Measurements from ENCODE around the gene SSNA1. TPM values are rescaled to one million over a fixed set of nuclear protein-coding genes. Genes with fewer than 3 reads are reported as not detected.

SSNA1 gene, protein sequence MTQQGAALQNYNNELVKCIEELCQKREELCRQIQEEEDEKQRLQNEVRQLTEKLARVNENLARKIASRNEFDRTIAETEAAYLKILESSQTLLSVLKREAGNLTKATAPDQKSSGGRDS
- total RNA-seq: 10 to 100 TPM; 40.4 to 44.6 TPM
- long read RNA-seq, donor 1, transcript SSNA1-202 (2 exons, 1,170 nt): minor isoform, 7 of 19 reads
- long read RNA-seq, donor 1, transcript SSNA1-201 (3 exons, 896 nt): major isoform, 9 of 19 reads
- long read RNA-seq, donor 1, partial matches to known transcripts: 0 of 19 reads
- long read RNA-seq, donor 1, other reads (novel, unspliced or antisense): 3 of 19 reads
- long read RNA-seq, donor 2, transcript SSNA1-202 (2 exons, 1,170 nt): minor isoform, 6 of 42 reads
- long read RNA-seq, donor 2, transcript SSNA1-201 (3 exons, 896 nt): major isoform, 33 of 42 reads
- long read RNA-seq, donor 2, partial matches to known transcripts: 3 of 42 reads
- long read RNA-seq, donor 2, other reads (novel, unspliced or antisense): 0 of 42 reads

DNA sequence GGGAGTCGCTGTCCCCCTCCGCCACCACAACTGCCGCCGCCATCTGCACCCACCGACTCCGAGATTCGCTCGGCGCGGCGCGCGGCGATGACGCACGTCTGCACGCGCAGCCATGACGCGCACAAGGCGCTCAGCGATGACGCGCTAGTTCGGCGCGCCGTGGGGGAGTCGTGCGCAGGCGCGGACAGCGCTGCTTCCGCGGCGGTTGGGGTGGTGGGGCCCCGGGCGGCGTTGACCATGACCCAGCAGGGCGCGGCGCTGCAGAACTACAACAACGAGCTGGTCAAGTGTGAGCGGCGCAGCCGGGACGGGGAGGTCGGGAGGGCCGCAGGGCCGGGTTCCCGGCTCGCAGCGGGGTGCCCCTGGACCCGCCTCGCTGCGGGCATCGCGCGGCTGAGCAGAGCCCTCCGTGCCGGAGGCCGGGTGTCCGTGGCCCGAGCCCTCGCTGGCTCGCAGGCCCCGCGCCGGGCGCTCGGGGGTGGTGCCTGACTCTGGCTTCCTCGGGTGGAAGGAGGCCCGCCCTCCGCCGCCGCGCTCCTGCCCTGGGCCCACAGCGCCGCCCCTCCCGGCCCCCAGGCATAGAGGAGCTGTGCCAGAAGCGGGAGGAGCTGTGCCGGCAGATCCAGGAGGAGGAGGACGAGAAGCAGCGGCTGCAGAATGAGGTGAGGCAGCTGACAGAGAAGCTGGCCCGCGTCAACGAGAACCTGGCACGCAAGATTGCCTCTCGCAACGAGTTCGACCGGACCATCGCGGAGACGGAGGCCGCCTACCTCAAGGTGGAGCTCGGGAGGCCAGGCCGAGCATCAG lies at the start of gene SSNA1, which contains the start of gene ANAPC2:
Gene SSNA1, plus strand, starts transcription at position 187 of the 807 bp plus-strand sequence. Its CDS starts 51 bp downstream, at position 238.
Gene ANAPC2, minus strand, starts transcription at position 71 of the 807 bp plus-strand sequence. Its CDS starts 28 bp downstream, at position 43.
- peak; percentile 98 for DNase-seq (ENCODE audit: low spot score)
- intact Hi-C loops (cut with DNase I): no loop called here

DNA sequence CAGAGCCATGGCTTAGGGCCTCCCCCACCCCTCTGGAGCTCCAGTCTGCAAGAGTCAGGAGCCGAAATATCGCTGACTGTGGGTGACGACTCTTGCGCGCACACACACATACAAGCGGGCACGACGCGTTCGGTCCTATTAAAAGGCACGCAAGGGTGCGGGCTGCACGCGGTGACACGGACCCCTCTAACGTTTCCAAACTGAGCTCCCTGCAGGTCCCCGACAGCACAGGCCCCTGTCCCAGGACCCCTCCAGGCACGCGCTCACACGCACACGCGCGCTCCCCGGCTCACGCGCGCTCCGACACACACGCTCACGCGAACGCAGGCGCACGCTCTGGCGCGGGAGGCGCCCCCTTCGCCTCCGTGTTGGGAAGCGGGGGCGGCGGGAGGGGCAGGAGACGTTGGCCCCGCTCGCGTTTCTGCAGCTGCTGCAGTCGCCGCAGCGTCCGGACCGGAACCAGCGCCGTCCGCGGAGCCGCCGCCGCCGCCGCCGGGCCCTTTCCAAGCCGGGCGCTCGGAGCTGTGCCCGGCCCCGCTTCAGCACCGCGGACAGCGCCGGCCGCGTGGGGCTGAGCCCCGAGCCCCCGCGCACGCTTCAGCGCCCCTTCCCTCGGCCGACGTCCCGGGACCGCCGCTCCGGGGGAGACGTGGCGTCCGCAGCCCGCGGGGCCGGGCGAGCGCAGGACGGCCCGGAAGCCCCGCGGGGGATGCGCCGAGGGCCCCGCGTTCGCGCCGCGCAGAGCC lies 49.6 kb upstream of the SSNA1 start, which contains the start of gene GRIN1:
Gene GRIN1, plus strand, starts transcription at position 433 of the 746 bp plus-strand sequence. CDS start 333 bp downstream, outside the sequence.
- intact Hi-C loops (cut with DNase I): no loop called here
- no peak for DNase-seq (ENCODE audit: low spot score)

DNA sequence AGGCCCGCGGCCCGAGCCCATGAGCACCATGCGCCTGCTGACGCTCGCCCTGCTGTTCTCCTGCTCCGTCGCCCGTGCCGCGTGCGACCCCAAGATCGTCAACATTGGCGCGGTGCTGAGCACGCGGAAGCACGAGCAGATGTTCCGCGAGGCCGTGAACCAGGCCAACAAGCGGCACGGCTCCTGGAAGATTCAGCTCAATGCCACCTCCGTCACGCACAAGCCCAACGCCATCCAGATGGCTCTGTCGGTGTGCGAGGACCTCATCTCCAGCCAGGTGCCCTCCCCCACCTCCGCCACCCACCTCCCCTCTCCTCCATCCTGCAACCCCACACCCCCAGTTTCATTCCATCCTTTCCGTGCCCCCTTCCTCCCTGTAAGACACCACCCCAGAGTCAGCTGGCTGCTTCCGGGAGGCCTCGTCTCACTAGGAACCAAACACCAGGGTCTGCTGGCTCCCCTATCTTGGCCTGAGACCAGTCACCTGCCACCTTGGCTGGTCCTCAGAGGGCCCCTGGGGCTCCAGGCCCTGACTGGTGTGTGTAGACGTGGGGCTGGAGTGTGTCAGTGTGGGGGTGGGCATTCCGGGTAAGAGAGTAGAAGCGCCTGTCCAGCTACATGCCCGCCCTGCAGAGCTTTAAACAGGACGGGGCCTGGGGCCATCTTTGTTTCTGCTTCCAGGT lies 48.9 kb upstream of the SSNA1 start:
- intact Hi-C loops (cut with DNase I): no loop called here
- no peak for DNase-seq (ENCODE audit: low spot score)

DNA sequence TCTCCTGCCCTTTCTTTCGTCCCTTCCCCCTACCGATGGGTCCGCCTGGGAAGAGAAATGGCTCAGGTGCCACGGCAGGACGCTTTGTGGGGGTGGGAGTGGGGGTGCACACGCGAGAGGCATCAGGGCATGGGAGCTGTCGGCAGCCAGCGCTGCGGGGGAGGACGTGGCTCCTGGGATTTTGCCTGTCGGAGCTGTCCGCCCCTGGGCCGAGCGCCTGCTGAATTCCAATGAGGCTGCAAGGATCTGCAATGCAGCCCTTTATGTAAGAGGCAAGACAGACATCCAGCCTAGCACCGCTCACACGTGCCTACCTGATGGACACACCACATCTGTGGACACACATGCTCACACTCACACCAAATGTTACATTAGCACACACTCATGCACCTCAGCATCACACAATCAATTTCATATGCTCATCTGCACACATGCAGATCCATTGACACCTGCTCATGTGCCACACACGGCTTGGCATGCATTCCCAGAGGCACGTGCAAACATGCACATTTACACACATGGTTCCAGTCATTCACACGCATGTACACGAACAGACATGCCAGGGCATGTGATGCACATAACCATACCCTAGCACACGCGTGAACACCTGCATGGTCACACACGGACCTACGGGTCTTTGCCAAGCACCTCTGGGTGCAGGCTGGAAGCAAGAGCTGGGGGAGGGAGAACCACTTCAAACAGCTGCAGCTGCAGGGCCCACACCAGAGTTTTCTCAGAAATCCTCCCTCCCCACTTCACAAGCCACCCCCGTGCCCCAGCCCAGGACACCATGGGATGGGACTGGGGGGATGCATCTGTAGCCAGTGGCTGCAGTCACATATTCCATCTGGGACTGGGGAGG lies 48.1 kb upstream of the SSNA1 start:
- DNase-seq (ENCODE audit: low spot score): no peak
- intact Hi-C loops (cut with DNase I): no loop called here

DNA sequence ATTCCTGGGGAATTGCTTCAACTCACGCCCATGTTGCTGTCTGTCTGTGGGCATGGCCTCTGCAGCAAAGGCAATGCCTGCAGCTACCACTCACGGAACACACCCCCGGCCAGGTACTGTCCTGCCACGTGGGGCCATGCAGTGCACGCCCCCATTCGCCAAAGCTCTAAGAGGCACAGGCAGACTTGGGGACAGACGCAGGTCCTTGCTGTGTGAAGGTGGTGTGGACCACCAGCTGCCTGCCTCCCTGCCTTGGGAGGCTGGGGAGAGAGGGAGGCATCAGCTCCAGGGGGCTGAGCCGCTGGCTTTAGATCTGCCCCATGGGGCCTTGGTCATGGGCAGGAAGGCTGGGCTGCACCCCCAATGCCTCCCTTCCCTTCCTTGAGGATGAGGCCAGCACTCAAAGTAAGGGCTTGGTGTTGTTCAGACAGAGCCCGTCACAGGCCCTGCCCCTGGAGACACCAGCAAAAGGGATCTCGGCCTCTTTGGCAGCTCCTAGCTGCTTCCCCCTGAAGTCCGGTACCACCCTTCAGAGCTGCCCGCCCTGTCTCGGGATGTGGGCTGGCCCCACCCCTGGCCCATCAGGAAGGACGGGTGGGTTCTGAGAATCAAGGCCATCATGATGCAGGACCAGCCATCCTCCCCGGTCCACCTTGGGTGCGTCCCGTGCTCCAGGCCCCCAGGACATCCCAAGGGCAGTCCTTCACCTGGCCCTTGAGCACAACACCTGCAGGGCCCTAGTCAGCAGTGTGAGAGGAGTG lies 47.2 kb upstream of the SSNA1 start:
- no peak for DNase-seq (ENCODE audit: low spot score)
- intact Hi-C loops (cut with DNase I): no loop called here

DNA sequence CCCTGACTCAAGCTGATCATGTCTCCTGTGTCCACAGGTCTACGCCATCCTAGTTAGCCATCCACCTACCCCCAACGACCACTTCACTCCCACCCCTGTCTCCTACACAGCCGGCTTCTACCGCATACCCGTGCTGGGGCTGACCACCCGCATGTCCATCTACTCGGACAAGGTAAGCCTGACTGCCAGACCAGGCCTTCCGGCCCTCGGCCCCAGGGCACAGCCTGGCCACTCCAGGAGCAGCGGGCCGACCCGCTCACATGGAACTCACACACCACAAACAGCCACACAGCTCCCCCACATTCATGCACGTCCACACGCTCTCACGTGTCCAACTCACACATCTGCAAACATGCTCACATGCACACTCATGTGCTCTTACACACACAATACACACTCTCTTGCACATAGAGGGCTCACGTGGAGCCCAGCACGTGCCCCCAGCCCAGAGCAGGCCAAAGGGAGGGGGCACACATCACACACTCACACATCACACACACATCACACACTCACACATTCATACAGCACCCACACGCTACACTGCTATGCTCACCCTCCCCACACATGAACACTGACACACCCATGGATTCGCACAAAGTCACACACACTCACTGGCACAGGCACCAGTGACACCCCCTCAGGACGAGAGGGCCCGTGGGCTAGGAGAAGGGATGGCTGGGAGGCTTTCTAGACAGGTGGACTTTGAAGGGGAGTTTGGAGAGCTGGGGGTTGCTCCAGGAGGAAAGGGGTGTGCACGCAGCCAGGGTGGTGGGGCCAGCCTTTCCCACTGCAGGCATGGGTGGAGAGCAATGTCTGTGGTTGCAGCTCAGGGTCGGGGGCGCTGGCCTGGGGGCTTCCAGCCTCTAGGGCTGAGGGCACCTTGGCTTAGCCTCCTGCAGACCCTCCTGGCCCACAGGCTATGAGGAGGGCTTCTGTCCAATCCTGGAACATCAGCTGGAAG lies 46.2 kb upstream of the SSNA1 start:
- intact Hi-C loops (cut with DNase I): no loop called here
- DNase-seq (ENCODE audit: low spot score): no peak

DNA sequence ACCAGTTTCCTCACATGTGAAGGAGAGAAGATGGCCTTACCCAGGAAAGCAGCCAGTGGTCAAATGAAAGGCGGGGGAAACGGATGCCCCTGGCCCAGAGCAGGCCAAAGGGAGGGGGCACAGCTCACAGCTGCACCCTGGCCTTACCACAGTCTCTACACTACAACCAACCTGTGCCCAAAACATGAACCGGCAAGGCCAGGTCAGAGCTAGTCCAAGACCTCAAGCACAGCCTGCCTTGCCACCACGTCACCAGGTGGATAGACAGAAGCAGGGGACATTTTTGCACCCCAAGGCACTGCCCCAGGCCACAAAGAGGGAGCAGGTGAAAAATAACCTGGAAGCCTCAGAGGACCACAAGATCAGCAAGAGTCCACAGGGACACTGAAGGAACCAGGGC lies 45.0 kb upstream of the SSNA1 start:
- intact Hi-C loops (cut with DNase I): no loop called here
- no peak for DNase-seq (ENCODE audit: low spot score)

DNA sequence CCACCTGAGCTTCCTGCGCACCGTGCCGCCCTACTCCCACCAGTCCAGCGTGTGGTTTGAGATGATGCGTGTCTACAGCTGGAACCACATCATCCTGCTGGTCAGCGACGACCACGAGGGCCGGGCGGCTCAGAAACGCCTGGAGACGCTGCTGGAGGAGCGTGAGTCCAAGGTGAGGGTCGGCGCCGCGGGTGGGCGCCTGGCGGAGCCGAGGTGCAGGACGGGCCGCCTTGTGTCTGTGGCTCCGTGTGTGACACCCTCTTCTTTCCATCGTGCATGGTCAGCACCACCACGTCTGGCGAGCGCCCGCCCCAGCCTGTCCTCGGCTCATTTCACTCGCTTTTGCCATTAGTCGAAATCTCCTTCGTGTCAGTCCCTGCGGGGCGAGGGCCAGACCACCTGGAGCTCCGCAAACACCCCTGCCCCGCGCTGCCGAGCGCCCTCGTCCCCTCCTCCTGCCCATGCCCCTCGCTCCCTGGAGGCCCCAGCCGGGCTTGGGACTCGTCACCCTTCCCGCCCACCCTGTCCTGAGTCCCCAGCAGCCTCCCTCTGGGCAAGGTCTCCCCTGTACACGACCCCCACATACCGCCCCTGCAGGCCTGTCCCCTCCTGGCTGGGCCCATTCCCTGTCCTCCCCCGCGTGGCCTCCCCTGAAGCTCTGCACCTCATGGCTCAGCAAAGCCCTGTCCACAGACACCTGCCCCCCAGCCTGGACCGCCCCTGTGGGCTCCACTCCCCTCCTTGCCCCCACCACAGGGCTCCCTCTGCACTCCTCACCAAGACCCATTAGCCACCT lies 42.5 kb upstream of the SSNA1 start:
- no peak for DNase-seq (ENCODE audit: low spot score)
- intact Hi-C loops (cut with DNase I): no loop called here

DNA sequence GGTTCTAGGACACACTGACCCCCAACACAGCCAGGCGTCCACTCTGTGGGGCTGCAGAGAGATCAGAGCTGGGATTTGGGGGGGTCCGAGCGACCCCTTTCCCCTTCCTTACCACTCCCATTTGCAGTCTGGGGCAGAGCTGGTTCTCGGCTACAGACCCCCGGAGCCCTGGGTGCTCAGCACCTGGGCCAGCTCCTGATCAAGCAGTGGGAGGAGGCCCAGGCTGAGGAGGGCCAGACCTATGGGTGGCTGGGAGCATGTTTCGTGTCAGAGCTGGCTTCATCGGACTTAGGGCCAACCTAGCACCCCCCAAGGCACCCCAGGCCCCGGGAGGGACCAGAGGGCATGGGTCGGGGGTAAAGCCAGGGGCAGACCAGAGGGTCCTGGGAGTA lies 42.0 kb upstream of the SSNA1 start:
- intact Hi-C loops (cut with DNase I): no loop called here
- no peak for DNase-seq (ENCODE audit: low spot score)

DNA sequence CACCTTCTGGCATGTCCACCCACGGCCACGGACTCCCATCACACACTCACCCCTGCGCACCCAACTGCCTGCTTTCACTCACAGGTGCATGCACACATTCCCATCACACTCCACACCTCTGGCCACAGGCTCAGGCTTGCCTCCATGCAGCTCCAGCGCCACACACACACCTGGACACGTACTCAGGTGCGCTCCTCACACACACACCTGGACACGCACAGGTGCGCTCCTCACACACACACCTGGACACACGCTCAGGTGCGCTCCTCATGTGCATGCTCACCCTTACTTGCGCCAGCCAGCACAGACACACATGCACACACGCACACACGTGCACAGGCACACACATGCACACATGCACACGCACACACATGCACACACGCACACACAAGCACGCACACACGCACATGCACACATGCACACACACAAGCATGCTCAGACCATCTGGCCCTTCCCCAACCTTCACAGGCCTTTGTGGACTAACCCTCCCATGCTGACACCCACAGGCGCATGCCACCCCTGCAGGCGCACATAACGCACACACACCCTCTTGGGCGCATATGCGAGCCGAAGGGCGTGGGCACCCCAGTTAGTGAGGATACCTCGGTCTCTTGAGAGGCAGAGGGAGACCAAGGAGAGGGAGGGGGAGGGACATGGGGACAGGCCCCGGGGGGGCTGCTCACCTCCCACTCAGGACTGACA lies 41.2 kb upstream of the SSNA1 start:
- DNase-seq (ENCODE audit: low spot score): no peak
- intact Hi-C loops (cut with DNase I): no loop called here

DNA sequence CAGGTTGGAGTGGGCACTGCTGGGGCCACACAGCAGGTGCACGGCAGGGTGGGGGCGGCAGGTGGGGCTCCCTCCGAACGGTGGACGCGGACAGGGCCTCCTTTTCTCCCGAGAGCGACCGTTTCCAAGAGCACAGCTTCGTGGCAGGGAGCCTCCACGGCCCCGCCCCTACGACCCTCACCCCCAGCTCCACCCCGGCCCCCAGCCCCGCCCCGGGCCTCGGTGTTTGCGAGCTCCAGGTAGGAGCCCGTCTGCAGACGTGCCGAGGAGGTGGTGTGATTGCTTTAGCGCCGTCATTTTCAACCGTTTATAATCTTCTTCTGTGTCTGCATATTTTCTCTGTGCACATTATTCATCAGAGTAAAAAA lies 40.7 kb upstream of the SSNA1 start:
- DNase-seq (ENCODE audit: low spot score): no peak
- intact Hi-C loops (cut with DNase I): no loop called here

DNA sequence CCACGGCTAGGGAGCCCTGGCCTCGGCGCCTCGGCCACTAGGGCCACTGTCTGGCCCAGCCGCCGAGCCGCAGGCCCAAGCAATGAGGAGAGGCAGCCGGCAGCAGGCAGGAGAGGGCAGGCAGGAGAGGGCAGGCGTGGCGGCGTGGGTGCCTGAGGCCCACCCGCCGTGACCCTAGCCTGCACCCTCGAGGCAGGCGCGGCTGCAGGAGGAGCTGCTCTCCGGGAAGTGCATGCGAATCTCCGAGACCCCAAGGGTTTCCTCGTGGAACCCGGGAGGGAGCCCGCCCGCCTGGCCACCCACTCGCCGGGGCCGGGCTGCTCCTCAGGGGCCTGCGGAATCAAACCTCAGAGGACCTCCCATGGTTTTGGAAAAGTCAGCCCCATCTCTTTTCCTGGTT lies 40.2 kb upstream of the SSNA1 start:
- DNase-seq (ENCODE audit: low spot score): no peak
- intact Hi-C loops (cut with DNase I): no loop called here

DNA sequence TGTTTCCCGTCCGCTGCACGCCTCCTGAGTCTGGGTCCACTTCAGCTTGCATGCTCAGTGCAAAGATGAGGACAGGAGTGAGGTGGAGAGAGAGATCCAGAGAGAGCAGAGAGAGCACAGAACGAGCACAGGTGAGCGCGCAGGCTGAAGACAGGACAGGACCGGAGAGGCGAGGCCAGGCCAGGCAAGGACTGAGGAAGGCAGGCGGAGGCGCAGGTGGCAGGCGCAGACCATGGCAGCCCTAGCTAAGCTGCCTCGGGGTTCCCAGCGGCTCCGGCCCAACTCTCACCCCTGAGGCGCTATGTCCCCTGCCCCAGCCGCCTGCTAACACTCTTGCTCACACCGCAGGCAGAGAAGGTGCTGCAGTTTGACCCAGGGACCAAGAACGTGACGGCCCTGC lies 39.8 kb upstream of the SSNA1 start:
- no peak for DNase-seq (ENCODE audit: low spot score)

DNA sequence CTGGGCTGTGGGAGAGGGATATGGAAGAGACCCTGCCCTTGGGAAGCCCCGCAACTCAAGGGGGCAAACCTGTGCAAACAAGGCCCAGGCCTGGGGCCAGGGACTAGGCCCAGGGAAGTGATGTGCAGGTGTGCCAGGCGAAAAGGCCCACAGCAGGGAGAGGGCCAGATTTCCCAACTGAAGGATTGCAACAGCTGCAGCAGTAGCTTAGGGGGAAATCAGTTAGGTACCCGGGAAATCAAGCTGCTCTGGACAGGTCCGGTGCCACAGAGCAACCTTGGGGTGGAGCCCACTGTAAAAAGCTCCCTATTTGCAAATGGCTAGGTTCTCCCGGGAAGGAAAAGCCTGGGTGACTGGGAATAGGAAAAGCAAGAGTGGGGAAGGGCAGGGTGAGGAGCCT lies 39.1 kb upstream of the SSNA1 start:
- DNase-seq (ENCODE audit: low spot score): no peak
- intact Hi-C loops (cut with DNase I): no loop called here

More for the DNA sequence above, 39.8 kb upstream of the SSNA1 start:
- intact Hi-C loops (cut with DNase I): no loop called here
